ENCODE measurements around the gene GSN. TPM values are rescaled to one million over a fixed set of nuclear protein-coding genes. Genes with fewer than 3 reads are reported as not detected.

GSN gene
- total RNA-seq, 2 donors from 2014 or later: 1,444 to 3,478 TPM

DNA sequence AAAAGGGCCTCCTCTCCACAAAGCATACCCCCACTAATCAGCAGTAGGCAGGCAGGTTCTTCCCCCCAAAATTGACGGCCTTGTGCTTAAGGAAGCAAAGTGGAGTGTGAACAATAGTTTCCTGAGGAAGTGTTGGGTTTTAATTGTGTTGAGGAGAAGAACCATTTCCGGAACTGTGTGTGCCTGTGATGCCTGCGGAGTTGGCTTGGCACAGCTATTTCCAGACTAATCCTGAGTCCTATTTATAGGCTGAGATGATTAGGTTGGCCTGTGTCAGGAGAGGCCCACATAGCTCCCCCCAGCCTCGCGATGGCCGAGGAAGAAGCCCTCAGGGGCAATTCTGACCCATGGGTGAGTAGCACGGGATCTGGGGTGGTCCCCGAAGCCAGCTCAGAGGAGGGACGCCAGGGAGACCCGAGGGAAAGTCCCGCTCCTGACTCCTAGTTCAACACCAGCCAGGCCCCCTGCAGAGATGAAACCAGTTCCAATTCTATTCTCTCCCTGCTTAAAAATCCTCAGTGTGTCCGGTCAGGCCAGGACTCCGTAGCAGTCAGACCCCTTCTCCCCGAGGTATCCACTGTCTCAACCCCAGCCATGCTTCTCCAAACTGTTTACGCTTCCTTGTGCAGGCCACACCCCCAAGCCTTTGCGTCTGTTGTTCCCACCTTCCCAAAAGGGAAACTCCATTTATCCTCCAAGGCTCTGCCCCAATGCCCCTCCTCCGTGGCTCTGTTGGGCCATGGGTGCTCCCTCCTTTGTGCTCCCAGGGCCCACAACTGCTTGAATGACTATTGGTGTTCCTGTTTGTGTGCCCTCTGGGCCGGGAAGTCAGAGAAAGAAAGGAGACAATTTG is 18.1 kb downstream of the GSN start:
- TF ChIP-seq, protein P1, sequence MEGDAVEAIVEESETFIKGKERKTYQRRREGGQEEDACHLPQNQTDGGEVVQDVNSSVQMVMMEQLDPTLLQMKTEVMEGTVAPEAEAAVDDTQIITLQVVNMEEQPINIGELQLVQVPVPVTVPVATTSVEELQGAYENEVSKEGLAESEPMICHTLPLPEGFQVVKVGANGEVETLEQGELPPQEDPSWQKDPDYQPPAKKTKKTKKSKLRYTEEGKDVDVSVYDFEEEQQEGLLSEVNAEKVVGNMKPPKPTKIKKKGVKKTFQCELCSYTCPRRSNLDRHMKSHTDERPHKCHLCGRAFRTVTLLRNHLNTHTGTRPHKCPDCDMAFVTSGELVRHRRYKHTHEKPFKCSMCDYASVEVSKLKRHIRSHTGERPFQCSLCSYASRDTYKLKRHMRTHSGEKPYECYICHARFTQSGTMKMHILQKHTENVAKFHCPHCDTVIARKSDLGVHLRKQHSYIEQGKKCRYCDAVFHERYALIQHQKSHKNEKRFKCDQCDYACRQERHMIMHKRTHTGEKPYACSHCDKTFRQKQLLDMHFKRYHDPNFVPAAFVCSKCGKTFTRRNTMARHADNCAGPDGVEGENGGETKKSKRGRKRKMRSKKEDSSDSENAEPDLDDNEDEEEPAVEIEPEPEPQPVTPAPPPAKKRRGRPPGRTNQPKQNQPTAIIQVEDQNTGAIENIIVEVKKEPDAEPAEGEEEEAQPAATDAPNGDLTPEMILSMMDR (IDR thresholded peaks at IDR 0.05): no peak
- Histone ChIP-seq H3K4me1 (peaks cover 0 to 100% of the 10 kb centered on the region in 2 donors), H3K9me3 (no peaks in the 10 kb centered on the region), H3K27me3 (no peaks in the 10 kb centered on the region), H3K27ac (peak overlapping the region; percentile 97 to 99), H3K4me3 (peak overlapping the region; percentile 17 to 38), H3K36me3 (no peaks in the 10 kb centered on the region)
- peak; percentile 93 for DNase-seq (ENCODE audit: low spot score)

DNA sequence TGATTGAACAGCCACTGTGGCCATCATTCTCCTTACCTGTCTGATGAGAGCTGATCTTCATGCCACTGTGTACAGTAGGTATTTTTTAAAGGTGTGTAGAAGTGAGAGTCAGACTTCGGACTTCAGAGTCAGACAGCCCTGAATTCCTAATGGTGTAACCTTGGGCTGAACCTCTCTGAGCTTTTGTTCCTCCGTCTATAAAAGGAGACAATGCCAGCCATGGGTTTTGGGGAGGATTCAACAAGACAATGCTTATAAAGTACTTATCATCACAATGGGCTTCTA is 18.7 kb downstream of the GSN start:
- Histone ChIP-seq H3K27ac (peak overlapping the region; percentile 97 to 99), H3K27me3 (no peaks in the 10 kb centered on the region), H3K4me1 (peaks cover 0 to 97% of the 10 kb centered on the region in 2 donors), H3K4me3 (peak overlapping the region; percentile 17 to 38), H3K9me3 (no peaks in the 10 kb centered on the region), H3K36me3 (no peaks in the 10 kb centered on the region)
- DNase-seq (ENCODE audit: low spot score): no peak
- TF ChIP-seq, protein P1 (IDR thresholded peaks at IDR 0.05): no peak

DNA sequence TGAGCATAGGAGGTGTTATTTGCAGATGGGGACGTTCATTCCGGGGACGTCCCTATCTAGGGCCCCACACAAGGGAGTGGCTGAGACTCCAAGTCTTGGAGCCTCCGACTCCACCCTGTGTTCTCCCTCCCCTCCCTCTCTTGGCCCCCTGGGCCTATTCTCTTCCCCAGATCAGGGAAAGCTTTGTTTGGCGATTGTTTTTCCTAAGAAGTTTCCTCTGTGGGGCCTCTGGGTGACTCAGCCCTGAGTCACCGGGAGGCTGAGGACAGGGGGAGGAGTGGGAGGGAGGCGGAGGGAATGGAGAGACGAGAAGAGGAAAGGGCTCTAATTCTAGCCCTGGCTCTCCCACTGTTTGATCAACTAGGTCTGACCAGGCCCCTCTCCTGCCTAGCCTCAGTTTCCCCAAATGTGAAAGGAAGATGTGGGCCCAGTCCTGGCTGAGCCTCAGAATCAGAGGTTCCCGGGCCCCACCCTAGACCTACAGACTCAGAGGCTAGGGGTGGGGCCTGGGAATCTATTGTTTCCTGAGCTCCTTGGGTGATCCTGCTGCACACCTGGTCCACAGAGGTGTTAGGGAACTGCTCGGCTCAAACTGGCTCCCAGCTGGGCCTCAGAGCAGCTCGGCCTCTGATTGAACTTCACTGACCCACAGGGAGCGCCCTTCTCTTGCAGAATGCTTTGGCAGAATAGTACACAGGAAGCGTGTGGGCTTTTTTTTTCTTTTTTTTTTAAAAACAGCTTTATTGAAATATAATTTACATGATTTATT is 19.2 kb downstream of the GSN start:
- H3K27ac ChIP-seq: peak overlapping the region; percentile 97 to 99
- peak; percentile 92 for DNase-seq (ENCODE audit: low spot score)
- TF ChIP-seq, protein P1 (IDR thresholded peaks at IDR 0.05): peak; percentile 17 to 59
- no peaks in the 10 kb centered on the region for H3K36me3 ChIP-seq
- H3K4me1 ChIP-seq: peaks cover 0 to 97% of the 10 kb centered on the region in 2 donors
- no peaks in the 10 kb centered on the region for H3K27me3 ChIP-seq
- peak overlapping the region; percentile 17 to 38 for H3K4me3 ChIP-seq
- no peaks in the 10 kb centered on the region for H3K9me3 ChIP-seq

DNA sequence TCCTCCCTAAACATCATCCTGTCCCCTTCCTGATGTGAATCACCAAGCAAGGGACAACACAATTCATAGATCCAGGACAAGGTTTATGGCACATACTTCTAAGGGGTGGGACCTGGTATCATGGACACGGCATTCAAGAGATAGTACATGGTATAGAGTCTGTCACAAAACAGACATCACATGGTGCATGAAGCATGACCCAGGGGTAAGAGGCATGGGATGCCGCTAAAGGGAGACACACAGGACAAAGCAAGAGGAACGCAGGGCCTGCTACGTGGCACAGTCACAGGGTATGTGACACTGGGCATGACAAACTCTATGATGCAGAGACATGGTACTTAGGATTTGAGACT is 20.7 kb downstream of the GSN start:
- DNase-seq (ENCODE audit: low spot score): no peak
- Histone ChIP-seq H3K27ac (peak overlapping the region; percentile 97 to 99), H3K4me1 (peaks cover 0 to 96% of the 10 kb centered on the region in 2 donors), H3K36me3 (no peaks in the 10 kb centered on the region), H3K4me3 (peak overlapping the region in 1 of 2 donors; percentile 2), H3K27me3 (no peaks in the 10 kb centered on the region), H3K9me3 (no peaks in the 10 kb centered on the region)
- TF ChIP-seq, protein P1 (IDR thresholded peaks at IDR 0.05): no peak

DNA sequence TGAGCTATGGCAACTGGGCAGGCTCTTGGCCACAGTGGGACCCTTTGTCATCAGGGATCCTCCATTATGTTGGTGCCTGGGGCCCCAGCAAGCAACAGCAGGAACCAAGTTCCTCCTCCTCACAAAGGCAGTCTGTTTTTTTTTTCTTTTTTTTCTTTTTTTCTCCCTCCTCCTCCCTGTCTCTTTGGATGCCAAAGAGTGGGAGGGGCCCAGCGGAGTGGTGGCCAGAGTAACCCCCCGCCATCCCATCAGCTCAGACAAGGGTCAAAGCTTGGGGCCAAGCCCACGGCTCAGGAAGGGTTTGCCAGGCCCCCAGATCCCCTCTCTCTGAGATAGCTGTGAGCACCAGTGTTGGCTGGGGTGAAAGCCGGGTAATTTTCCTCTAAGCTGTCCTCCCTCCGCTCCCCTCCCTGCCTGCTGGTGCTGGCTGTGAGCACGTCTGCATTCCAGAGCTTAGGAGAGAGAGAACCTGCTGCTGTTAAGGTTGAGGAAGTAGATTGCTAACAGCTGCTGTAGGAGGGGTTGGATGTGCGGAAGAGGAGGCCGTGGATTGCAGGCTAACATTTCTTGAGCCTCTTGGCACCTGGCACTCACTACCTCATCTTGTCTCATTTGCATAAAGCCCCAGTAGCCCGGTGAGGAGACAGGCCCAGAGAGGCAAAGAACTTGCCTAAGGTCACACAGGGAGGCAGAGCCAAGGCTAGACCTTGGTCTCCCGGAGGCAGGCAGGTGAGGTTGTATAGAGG is 21.2 kb downstream of the GSN start:
- Histone ChIP-seq H3K27me3 (no peaks in the 10 kb centered on the region), H3K27ac (peak overlapping the region; percentile 97 to 99), H3K9me3 (no peaks in the 10 kb centered on the region), H3K4me3 (peak overlapping the region in 1 of 2 donors; percentile 14), H3K4me1 (peaks cover 0 to 96% of the 10 kb centered on the region in 2 donors), H3K36me3 (no peaks in the 10 kb centered on the region)
- TF ChIP-seq, protein P1 (IDR thresholded peaks at IDR 0.05): no peak
- peak; percentile 88 for DNase-seq (ENCODE audit: low spot score)

Data from right atrium auricular region (tissue), 2 donors.